GM12878 (cell line): ENCODE results near the gene COL4A4. TPM values are rescaled to one million over a fixed set of nuclear protein-coding genes. Genes with fewer than 3 reads are reported as not detected.

Source experiments
- ATAC-seq: fragments of 200-7000 bp; cut with Tn5 transposase; 3 replicates; pipeline ENCODE4 v1.9.1; 2020; ENCODE audit warnings: mild to moderate bottlenecking, moderate library complexity
- BruUV-seq: library from RNA; stranded (reverse); fragments of 400-500 nt; replicated peaks from 2 replicates; lab custom pipeline; 2021; lab: Mats Ljungman, UMichigan
- CTCF ChIA-PET: fragments of 300-600 bp; sonication (Branson Sonifier 250); formaldehyde crosslinking; extraction: SDS; loops from one replicate; lab custom pipeline; 2021; ENCODE audit warnings: inconsistent platforms; lab: Yijun Ruan, JAX
- POLR2A ChIA-PET: fragments of 350-600 bp; formaldehyde crosslinking; extraction: SDS; loops from one replicate; lab custom pipeline; 2021; ENCODE audit warnings: inconsistent platforms; lab: Charles Lee
- RAD21 ChIA-PET: fragments of 300-600 bp; sonication (Branson Sonifier 250); formaldehyde crosslinking; loops from one replicate; lab custom pipeline; 2023; ENCODE audit warnings: antibody characterized with exemption; ENCODE audit not compliant: unreplicated experiment; lab: Charles Lee
- SMC1A ChIA-PET: fragments of 300-600 bp; sonication (Branson Sonifier 250); formaldehyde crosslinking; loops from one replicate; lab custom pipeline; 2023; ENCODE audit not compliant: unreplicated experiment, uncharacterized antibody; lab: Charles Lee
- DNase-seq: peaks from one replicate; pipeline ENCODE4 v3.0.0-alpha.2; 2011; ENCODE audit warnings: low read depth, low spot score
- FAIRE-seq: peaks from 3 replicates; lab custom pipeline; 2011; peaks lifted over from hg19 to GRCh38; lab: Jason Lieb, UNC
- H2AFZ ChIP-seq: 2 replicates; pipeline ENCODE4 v1.6.0; 2011; ENCODE audit warnings: low read depth, low read length, control low read depth; ENCODE audit not compliant: control insufficient read depth
- H3K27ac ChIP-seq: 2 replicates; pipeline ENCODE4 v1.5.1; 2011; ENCODE audit warnings: control low read depth; ENCODE audit not compliant: control insufficient read depth, insufficient read depth
- H3K27me3 ChIP-seq, 2 experiments: replicated peaks in 1 of 2; 2 replicates each; pipeline versions ENCODE4 v1.6.0 to v1.6.1; 2011; ENCODE audit warnings: low read length in 1 of 2; ENCODE audit not compliant: control insufficient read depth in 2 of 2, insufficient read depth in 2 of 2
- H3K36me3 ChIP-seq, 2 experiments: 2 replicates each; pipeline ENCODE4 v1.5.1; 2011; ENCODE audit warnings: low read length in 1 of 2; ENCODE audit not compliant: control insufficient read depth in 2 of 2, insufficient read depth in 2 of 2
- H3K4me1 ChIP-seq: 2 replicates; pipeline ENCODE4 v1.6.1; 2011; ENCODE audit warnings: mild to moderate bottlenecking, low read length, moderate library complexity, mixed read lengths; ENCODE audit not compliant: control insufficient read depth, insufficient read depth
- H3K4me2 ChIP-seq: 2 replicates; pipeline ENCODE4 v1.6.0; 2011; ENCODE audit warnings: control low read depth; ENCODE audit not compliant: control insufficient read depth, insufficient read depth
- H3K4me3 ChIP-seq: fragments of 200-600 bp; sonication (generic); 2 replicates; pipeline ENCODE4 v1.5.1; 2016
- H3K79me2 ChIP-seq: 2 replicates; pipeline ENCODE4 v1.6.0; 2011; ENCODE audit warnings: low read length; ENCODE audit not compliant: control insufficient read depth, insufficient read depth
- H3K9ac ChIP-seq: 2 replicates; pipeline ENCODE4 v1.8.0; 2011; ENCODE audit warnings: low read length, control low read depth, mixed read lengths; ENCODE audit not compliant: control insufficient read depth, insufficient read depth
- H3K9me3 ChIP-seq: replicated peaks from 3 replicates; pipeline ENCODE4 v1.5.1; 2011; ENCODE audit warnings: mild to moderate bottlenecking, low read length; ENCODE audit not compliant: control insufficient read depth, insufficient read depth
- H4K20me1 ChIP-seq: 2 replicates; pipeline ENCODE4 v1.6.0; 2011; ENCODE audit not compliant: control insufficient read depth, insufficient read depth
- BACH1 ChIP-seq: fragments of 450-650 bp; IDR thresholded peaks from 2 replicates; pipeline ENCODE4 v1.6.1; 2017; ENCODE audit warnings: mild to moderate bottlenecking, borderline replicate concordance
- BMI1 ChIP-seq: fragments of 450-650 bp; IDR thresholded peaks from 2 replicates; pipeline ENCODE4 v1.6.1; 2016; ENCODE audit warnings: mild to moderate bottlenecking, moderate library complexity, borderline replicate concordance
- NKRF ChIP-seq: fragments of 450-650 bp; conservative IDR thresholded peaks from 2 replicates; pipeline ENCODE4 v1.6.1; 2017; ENCODE audit warnings: mild to moderate bottlenecking, moderate library complexity
- REST ChIP-seq: IDR thresholded peaks from 2 replicates; pipeline ENCODE4 v1.6.1; 2012; ENCODE audit warnings: mild to moderate bottlenecking, low read depth, low read length
- SIN3A ChIP-seq: IDR thresholded peaks from 2 replicates; pipeline ENCODE4 v1.6.1; 2012; ENCODE audit warnings: low read depth, low read length, improper control_type of control experiment
- TCF12 ChIP-seq: IDR thresholded peaks from 2 replicates; pipeline ENCODE4 v1.6.1; 2011; ENCODE audit warnings: low read depth, mild to moderate bottlenecking, low read length
- WGBS: methylation state at CpG from one replicate; pipeline ENCODE4 v1.1.6; 2016; ENCODE audit warnings: low lambda C conversion rate; ENCODE audit not compliant: insufficient replicate concordance, insufficient coverage; ENCODE audit errors: missing lambda C conversion rate; 5-methylcytosine and 5-hydroxymethylcytosine counted together
- in situ Hi-C: fragments of 300-500 bp; cut with MboI; formaldehyde crosslinking; loops from 9 replicates; pipeline ENCODE4 v1.14.3; 2018; ENCODE audit warnings: mixed read lengths
- intact Hi-C: fragments of 100-400 bp; cut with micrococcal nuclease; formaldehyde crosslinking; loops from one replicate; pipeline ENCODE4 v1.14.2; 2022; ENCODE audit not compliant: unreplicated experiment
- polyA plus RNA-seq, 11 experiments: library from polyadenylated mRNA; depleted of rRNA in 4 of 11; unstranded in 6 of 11; stranded (reverse) in 5 of 11; fragments of >200 nt; fragmentation: Nextera tagmentation in 4 of 11; fragmentation: Illumina TruSeq in 1 of 11; extraction: Ambion mirVana in 4 of 11; extraction: Trizol in 1 of 11; gene quantifications; 1 replicate in 1 of 11; 2 replicates in 10 of 11; pipeline versions ENCODE4 v1.2.1 to v1.2.3, GENCODE V29; 2011 to 2016; ENCODE audit warnings: inconsistent platforms in 2 of 11, missing spikeins in 2 of 11, low read depth in 1 of 11
- total RNA-seq, 4 experiments: library from RNA; depleted of rRNA in 3 of 4; stranded (reverse); fragments of >200 nt in 3 of 4; fragmentation: Illumina TruSeq in 1 of 4; extraction: Trizol in 1 of 4; gene quantifications; 2 replicates each; pipeline versions ENCODE4 v1.2.1 to v1.2.3, GENCODE V29; 2013 to 2021

COL4A4 gene
- total and polyA plus RNA-seq, 10 of the 15 experiments (the other 5 are each of a cell fraction or from before 2014, with no cell fraction given) = 0.19 to 4.0 (median 2.1) TPM

- TF ChIP-seq REST = no peak
- TF ChIP-seq NKRF = no peak
These were observed 127.5 kb downstream of the COL4A4 start (continued) for GRCh38 chr2:227036527-227036926.

GRCh38 chr2:227035711-227036367 is 128.2 kb downstream of the COL4A4 start:
- H3K27ac ChIP-seq = no peak overlapping the region
- H3K9ac ChIP-seq = no peak overlapping the region
- no peaks in the 10 kb centered on the region for H4K20me1 ChIP-seq
- in situ Hi-C loops (no loop called here), intact Hi-C loops (loop anchor here (5.0 kb wide), 1 partner anchor 71 kb away; no protein-coding TSS in a partner anchor)
- DNase-seq (no peak), ATAC-seq (no peak), FAIRE-seq (no peak)
- no peak overlapping the region for H2AFZ ChIP-seq
- ChIA-PET RAD21 (no interaction called here), POLR2A (no interaction called here), CTCF (interaction anchor here (1.3 kb wide), 2 partner anchors 203 to 233 kb away, joined by 3 to 4 read pairs; no protein-coding TSS in a partner anchor), SMC1A (interaction anchor here (0.7 to 1.3 kb wide), 2 partner anchors 10 to 197 kb away, joined by 3 read pairs; no protein-coding TSS in a partner anchor)
- BruUV-seq = no TSS peak
- H3K4me3 ChIP-seq = no peak overlapping the region
- H3K4me2 ChIP-seq = no peak overlapping the region
- no peaks in the 10 kb centered on the region for H3K36me3 ChIP-seq
- H3K79me2 ChIP-seq = no peaks in the 10 kb centered on the region
- WGBS = 94% methylated on average over 7 of the region's 7 CpGs
- no peaks in the 10 kb centered on the region for H3K9me3 ChIP-seq
- no peaks in the 10 kb centered on the region for H3K4me1 ChIP-seq
- no peaks in the 10 kb centered on the region for H3K27me3 ChIP-seq
- TF ChIP-seq TCF12 = no peak
- TF ChIP-seq BMI1 = no peak
- TF ChIP-seq SIN3A = no peak
- TF ChIP-seq BACH1 = no peak
- TF ChIP-seq, all 136 proteins: peak for 0
